Activated T-helper 2 cell treated with anti-CD3 and anti-CD28 coated beads, Interferon-gamma antibody, Interleukin-2, Interleukin-4, amounts not matched to agents 10 μg/mL and 5 μg/mL and 100 μg/mL, durations not matched to agents 14 hours and 24 hours and 36 hours (primary cell): ENCODE results near the gene SEC63. TPM values are rescaled to one million over a fixed set of nuclear protein-coding genes. Genes with fewer than 3 reads are reported as not detected.
A peak's percentile ranks its signal among the peaks of the same experiment; 100 is the strongest.

Source experiments
- DNase-seq: peaks from one replicate; pipeline ENCODE4 v3.0.0; 2021; ENCODE audit warnings: low spot score
- H3K27ac Mint-ChIP-seq: one replicate; pipeline ENCODE4 v1.8.0; 2021; ENCODE audit warnings: mixed read lengths
- H3K27me3 Mint-ChIP-seq: one replicate; pipeline ENCODE4 v1.8.0; 2021; ENCODE audit warnings: low read depth, mixed read lengths
- H3K36me3 Mint-ChIP-seq: one replicate; pipeline ENCODE4 v1.8.0; 2021; ENCODE audit warnings: low read depth, mixed read lengths
- H3K4me1 Mint-ChIP-seq: one replicate; pipeline ENCODE4 v1.8.0; 2021; ENCODE audit warnings: low read depth, mixed read lengths
- H3K4me3 Mint-ChIP-seq: one replicate; pipeline ENCODE4 v1.8.0; 2021; ENCODE audit warnings: low read depth, mild to moderate bottlenecking, moderate library complexity, mixed read lengths
- H3K9me3 Mint-ChIP-seq: one replicate; pipeline ENCODE4 v1.8.0; 2021; ENCODE audit warnings: mixed read lengths
- intact Hi-C: fragments of 100-400 bp; cut with micrococcal nuclease; formaldehyde crosslinking; loops from one replicate; pipeline ENCODE4 v1.15.1; 2023
- total RNA-seq: library from RNA; stranded (reverse); gene quantifications from 2 replicates; pipeline ENCODE4 v1.2.3, GENCODE V29; 2022

The SEC63 gene
- total RNA-seq, 1 donor from 2014 or later: 96.2 TPM

DNA sequence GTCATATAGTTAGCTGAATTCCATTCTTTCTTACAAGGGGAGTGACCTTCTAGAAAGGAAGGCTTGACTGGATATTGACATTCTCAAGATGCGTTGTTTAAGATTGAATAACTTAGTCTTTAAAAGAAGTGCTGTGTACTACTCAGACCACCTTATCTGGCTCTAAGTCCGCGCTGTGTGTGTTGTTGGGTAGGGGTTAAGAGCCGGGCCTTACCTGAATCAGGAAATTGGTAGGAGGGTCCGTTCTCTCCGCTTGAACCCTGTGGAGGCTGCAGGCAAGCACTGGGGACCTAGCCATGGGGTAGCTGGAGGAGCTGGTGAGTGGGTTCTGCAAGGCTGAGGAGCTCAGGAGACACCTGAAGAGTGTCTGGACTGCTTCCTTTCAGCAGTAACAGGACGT, 124.9 kb downstream of the SEC63 start:
- no peak for DNase-seq
- Mint-ChIP-seq H3K27ac (no peak overlapping the region), H3K4me3 (no peak overlapping the region), H3K36me3 (no peaks in the 10 kb centered on the region), H3K27me3 (no peaks in the 10 kb centered on the region), H3K9me3 (no peaks in the 10 kb centered on the region), H3K4me1 (peaks cover 14% of the 10 kb centered on the region)
- intact Hi-C loops: no loop called here

DNA sequence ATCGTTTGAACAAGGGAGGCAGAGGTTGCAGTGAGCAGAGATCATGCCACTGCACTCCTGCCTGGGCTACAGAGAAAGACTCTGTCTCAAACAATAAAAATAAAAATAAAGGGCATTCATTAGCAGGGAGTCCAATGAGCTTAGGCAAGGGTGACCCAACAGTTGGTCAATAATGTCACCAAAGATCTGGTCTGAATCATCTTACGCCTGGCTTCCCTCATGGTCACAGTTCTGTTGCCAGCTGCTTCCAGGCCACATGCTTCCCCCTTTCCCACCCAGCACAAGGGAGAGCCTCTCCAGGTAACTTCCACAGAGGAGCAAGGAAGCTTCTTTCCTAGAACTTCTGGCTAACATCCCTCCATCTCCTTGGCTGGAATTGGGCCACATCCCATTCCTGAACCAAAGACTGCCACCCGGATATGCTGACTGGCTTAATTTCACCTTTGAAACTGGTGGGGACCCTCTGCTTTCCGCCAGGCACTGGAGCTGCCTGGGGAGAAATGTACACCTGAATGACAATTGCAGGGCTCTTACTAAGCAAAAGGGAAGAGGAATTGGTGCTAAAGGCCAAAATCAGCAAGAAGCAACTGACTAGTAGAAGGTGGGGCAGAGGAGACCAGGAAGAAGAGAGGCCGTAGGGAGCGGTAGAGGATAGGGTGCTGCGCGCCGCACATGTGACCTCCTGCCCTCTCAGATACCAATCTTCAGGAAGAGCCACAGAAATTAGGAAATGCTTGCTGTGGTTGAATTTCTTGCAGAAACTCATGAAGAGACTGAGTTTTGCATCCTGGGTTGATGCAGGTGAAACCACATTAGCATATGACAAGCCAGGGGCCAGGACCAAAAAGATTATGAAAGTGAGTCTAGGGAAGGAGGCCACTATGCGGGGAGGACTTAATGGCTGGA, 125.6 kb downstream of the SEC63 start:
- DNase-seq: no peak
- no peak overlapping the region for H3K4me3 Mint-ChIP-seq
- no peaks in the 10 kb centered on the region for H3K9me3 Mint-ChIP-seq
- peaks cover 14% of the 10 kb centered on the region for H3K4me1 Mint-ChIP-seq
- intact Hi-C loops: no loop called here
- no peak overlapping the region for H3K27ac Mint-ChIP-seq
- no peaks in the 10 kb centered on the region for H3K36me3 Mint-ChIP-seq
- no peaks in the 10 kb centered on the region for H3K27me3 Mint-ChIP-seq

DNA sequence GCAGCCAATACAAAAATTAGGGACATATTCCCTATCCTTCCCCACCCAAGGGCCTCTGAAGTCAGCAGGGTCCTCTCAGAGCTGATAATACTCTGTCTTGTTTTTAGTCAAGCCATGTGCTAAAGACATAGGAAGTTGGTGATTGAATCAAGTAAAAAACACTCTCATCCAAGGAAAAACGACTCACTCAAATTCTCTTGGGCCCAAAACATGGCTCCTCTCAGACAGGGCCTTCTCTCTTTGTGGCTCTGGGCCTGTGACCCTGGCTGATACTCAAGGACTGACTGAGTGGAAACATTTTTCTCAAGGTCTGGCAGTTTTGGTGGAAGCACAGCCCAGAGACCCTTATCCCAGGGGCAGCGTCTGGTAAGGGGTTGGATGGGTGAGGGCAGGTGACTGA, 127.9 kb downstream of the SEC63 start:
- Mint-ChIP-seq H3K4me3 (no peak overlapping the region), H3K4me1 (peaks cover 15% of the 10 kb centered on the region), H3K27ac (no peak overlapping the region), H3K9me3 (no peaks in the 10 kb centered on the region), H3K27me3 (no peaks in the 10 kb centered on the region), H3K36me3 (no peaks in the 10 kb centered on the region)
- intact Hi-C loops: no loop called here
- no peak for DNase-seq

DNA sequence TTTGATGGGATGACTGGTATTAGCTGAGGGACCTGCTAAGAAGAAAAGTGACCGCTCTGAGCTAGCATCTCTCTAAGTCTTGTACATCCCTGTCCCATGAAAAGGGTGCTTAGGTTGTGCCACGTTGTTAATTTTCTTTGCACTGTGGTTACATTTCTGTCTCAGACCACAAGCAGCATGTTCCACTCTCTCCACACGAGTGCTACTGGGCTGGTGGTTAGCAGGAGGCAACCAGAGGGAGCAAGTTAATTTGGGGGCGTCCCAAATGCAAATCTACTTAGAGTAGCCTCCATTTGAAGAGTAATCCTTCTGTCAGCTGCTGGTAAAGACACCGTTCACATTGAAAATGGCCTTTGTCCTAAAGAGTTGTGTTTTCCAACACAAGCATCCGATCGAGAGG, 130.5 kb downstream of the SEC63 start:
- intact Hi-C loops: no loop called here
- peaks cover 29% of the 10 kb centered on the region for H3K4me1 Mint-ChIP-seq
- H3K27me3 Mint-ChIP-seq: no peaks in the 10 kb centered on the region
- DNase-seq: no peak
- no peaks in the 10 kb centered on the region for H3K36me3 Mint-ChIP-seq
- H3K9me3 Mint-ChIP-seq: no peaks in the 10 kb centered on the region
- no peak overlapping the region for H3K4me3 Mint-ChIP-seq
- H3K27ac Mint-ChIP-seq: no peak overlapping the region

- Mint-ChIP-seq H3K4me3 (peak overlapping the region; percentile 87), H3K9me3 (no peaks in the 10 kb centered on the region), H3K27ac (peak overlapping the region; percentile 96), H3K27me3 (no peaks in the 10 kb centered on the region), H3K4me1 (peaks cover 63% of the 10 kb centered on the region), H3K36me3 (peaks cover 3% of the 10 kb centered on the region)
- DNase-seq: peak; percentile 58
- intact Hi-C loops: loop anchor here (1.0 to 5.0 kb wide), 6 partner anchors 18 to 1559 kb away; partner anchors contain the start of gene CD164
Observed at GRCh38 chr6:107823047-107823557, 134.9 kb downstream of the SEC63 start.

DNA sequence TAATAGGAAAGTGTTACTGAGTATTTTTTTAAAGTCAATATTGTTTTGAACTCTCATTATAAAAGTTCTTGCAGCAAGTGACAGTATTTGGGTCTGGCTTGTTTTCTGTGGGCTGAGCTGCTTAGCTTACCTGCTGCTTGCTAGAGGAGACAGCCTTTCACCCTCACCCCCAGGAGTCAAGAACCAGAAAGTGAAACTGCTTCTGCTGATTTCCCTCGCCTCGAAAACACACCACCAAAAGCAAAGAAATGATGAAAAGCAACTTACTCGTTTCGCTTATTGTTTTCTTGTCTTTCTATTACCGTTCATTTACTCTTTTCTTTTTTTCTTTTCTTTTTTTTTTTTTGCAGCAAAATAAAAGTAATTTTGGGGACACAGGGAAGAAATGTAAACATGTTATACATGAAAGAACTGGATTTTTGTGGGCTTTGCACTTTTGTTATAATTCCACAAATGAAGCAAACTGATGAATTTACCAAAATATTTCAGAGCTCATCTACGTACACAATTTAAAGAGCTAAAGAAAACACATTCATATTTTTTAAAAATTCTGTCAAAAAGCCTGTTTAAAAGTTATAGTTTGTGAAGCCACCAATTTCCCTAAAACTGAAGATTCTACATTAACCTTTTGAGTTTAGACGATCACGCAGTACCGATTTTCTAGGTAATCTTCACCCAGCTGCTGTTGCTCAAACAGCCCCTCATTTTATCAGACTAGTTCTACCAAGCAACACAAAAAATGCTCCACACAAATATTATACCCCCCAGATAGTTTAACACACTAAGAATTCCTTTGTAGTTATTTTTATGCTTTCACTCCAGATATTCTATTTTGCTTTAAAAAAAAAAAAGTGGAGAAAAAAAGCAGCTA, 135.6 kb downstream of the SEC63 start:
- H3K4me3 Mint-ChIP-seq: peak overlapping the region; percentile 87
- H3K27me3 Mint-ChIP-seq: no peaks in the 10 kb centered on the region
- peaks cover 7% of the 10 kb centered on the region for H3K36me3 Mint-ChIP-seq
- peak overlapping the region; percentile 96 for H3K27ac Mint-ChIP-seq
- no peaks in the 10 kb centered on the region for H3K9me3 Mint-ChIP-seq
- peaks cover 69% of the 10 kb centered on the region for H3K4me1 Mint-ChIP-seq
- DNase-seq: peak; percentile 64
- intact Hi-C loops: loop anchor here (1.0 to 5.0 kb wide), 6 partner anchors 18 to 1560 kb away; partner anchors contain the start of gene CD164

- no peak for DNase-seq
- intact Hi-C loops: loop anchor here (5.0 kb wide), 1 partner anchor 1561 kb away; the partner anchor contains the start of gene CD164
- Mint-ChIP-seq H3K27ac (peak overlapping the region; percentile 74), H3K4me3 (peak overlapping the region; percentile 77), H3K4me1 (peaks cover 74% of the 10 kb centered on the region), H3K36me3 (peaks cover 8% of the 10 kb centered on the region), H3K9me3 (no peaks in the 10 kb centered on the region), H3K27me3 (no peaks in the 10 kb centered on the region)
Observed at GRCh38 chr6:107821591-107821990, 136.4 kb downstream of the SEC63 start.

- H3K27ac Mint-ChIP-seq: peak overlapping the region; percentile 86
- H3K27me3 Mint-ChIP-seq: no peaks in the 10 kb centered on the region
- no peaks in the 10 kb centered on the region for H3K9me3 Mint-ChIP-seq
- intact Hi-C loops: loop anchor here (5.0 kb wide), 1 partner anchor 1562 kb away; the partner anchor contains the start of gene CD164
- H3K36me3 Mint-ChIP-seq: peaks cover 8% of the 10 kb centered on the region
- peak; percentile 26 for DNase-seq
- H3K4me3 Mint-ChIP-seq: peak overlapping the region; percentile 84
- peaks cover 75% of the 10 kb centered on the region for H3K4me1 Mint-ChIP-seq
Observed at GRCh38 chr6:107820338-107821261, 137.4 kb downstream of the SEC63 start.

DNA sequence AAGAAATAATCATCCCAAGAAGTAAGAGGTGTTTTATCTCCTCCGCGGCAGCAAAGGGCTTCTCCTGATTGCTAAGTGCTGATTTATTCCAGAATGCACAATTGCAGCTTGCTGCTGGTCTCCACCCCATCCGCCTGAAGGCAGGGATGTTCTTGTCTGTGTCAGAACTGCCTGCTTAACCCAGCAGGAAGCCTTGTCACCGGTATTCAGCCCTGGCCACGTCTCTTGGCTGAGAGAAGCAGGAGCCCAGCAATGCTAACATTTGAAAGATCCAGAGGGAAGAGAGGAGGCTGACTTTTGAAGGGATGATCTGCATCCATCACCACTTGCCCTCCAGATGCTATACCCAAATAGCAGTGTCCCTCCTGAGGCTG, 138.1 kb downstream of the SEC63 start:
- intact Hi-C loops: loop anchor here (5.0 kb wide), 1 partner anchor 1562 kb away; the partner anchor contains the start of gene CD164
- DNase-seq: peak; percentile 25
- Mint-ChIP-seq H3K4me1 (peaks cover 73% of the 10 kb centered on the region), H3K36me3 (peaks cover 8% of the 10 kb centered on the region), H3K27me3 (no peaks in the 10 kb centered on the region), H3K9me3 (no peaks in the 10 kb centered on the region), H3K27ac (peak overlapping the region; percentile 86), H3K4me3 (peak overlapping the region; percentile 84)

- DNase-seq: no peak
- intact Hi-C loops: no loop called here
- Mint-ChIP-seq H3K36me3 (peaks cover 8% of the 10 kb centered on the region), H3K4me1 (peaks cover 67% of the 10 kb centered on the region), H3K4me3 (peak overlapping the region; percentile 84), H3K27ac (peak overlapping the region; percentile 86), H3K9me3 (no peaks in the 10 kb centered on the region), H3K27me3 (no peaks in the 10 kb centered on the region)
Observed at GRCh38 chr6:107819217-107819616, 138.8 kb downstream of the SEC63 start.

DNA sequence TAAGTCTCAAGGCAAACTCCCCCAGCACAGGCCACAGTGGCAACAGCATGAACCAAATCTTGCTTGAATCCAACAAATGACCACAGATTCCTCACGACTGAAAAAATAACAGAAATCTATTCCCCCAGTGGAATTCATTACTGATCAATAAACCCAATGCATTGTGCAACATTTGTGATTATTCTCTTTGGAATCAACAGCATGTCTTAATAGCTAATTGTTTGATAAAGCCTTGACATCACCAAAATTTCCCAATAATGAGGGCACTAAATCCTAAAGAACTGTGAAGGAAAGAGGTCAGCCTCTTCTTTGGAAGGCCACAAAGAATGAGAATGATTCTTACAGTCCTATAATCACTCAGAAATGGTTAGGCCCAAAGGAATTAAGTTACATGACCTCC, 139.7 kb downstream of the SEC63 start:
- no peaks in the 10 kb centered on the region for H3K27me3 Mint-ChIP-seq
- no peak for DNase-seq
- H3K4me3 Mint-ChIP-seq: no peak overlapping the region
- H3K4me1 Mint-ChIP-seq: peaks cover 61% of the 10 kb centered on the region
- H3K9me3 Mint-ChIP-seq: no peaks in the 10 kb centered on the region
- intact Hi-C loops: no loop called here
- H3K36me3 Mint-ChIP-seq: peaks cover 8% of the 10 kb centered on the region
- H3K27ac Mint-ChIP-seq: no peak overlapping the region

- Mint-ChIP-seq H3K4me3 (no peak overlapping the region), H3K36me3 (peaks cover 8% of the 10 kb centered on the region)
- intact Hi-C loops: no loop called here
Observed at GRCh38 chr6:107817784-107818183, 140.2 kb downstream of the SEC63 start.

More at GRCh38 chr6:107817784-107818183, 140.2 kb downstream of the SEC63 start:
- no peaks in the 10 kb centered on the region for H3K9me3 Mint-ChIP-seq
- peaks cover 57% of the 10 kb centered on the region for H3K4me1 Mint-ChIP-seq
- H3K27me3 Mint-ChIP-seq: no peaks in the 10 kb centered on the region
- H3K27ac Mint-ChIP-seq: peak overlapping the region; percentile 64
- no peak for DNase-seq
